ENCODE data around the gene TNS2.

TNS2 gene

DNA sequence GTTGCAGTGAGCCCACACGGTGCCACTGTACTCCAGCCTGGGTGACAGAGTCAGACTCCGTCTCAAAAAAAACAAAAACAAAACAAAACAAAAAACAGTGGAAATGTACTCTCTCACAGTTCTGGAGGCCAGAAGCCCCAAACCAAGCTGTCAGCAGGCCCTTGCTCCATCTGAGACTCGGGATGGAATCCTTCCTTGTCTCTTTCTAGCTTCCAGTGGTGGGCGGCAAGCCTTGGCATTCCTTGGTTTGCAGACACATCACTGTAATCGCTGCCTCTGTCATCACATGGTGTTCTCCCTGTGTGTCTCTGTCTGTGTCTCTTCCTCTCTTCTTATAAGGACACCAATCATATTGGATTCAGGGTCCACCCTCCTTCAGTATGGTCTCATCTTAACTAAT is 6.4 kb downstream of the TNS2 start:
- no peak for DNase-seq (ENCODE audit: low read depth, low spot score)

DNA sequence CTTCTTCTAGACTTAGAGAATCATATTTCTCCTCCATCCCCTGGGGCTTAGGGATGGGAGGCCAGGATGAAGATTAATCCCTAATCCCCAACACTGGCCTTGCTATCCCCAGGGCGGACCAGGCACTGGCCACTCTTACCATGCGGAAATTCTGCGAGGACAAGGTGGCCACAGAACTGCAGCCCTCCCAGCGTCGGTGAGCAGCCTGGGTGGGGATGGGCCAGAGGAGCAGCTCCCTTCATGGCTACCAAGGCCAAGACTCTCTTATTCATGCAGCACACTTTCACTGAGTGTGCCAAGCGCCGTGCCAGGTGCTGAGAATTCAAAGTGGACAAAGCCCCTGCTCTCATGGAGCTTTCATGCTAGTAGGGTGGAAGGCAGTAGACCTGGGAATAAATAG is 7.0 kb downstream of the TNS2 start:
- no peak for DNase-seq (ENCODE audit: low read depth, low spot score)

DNA sequence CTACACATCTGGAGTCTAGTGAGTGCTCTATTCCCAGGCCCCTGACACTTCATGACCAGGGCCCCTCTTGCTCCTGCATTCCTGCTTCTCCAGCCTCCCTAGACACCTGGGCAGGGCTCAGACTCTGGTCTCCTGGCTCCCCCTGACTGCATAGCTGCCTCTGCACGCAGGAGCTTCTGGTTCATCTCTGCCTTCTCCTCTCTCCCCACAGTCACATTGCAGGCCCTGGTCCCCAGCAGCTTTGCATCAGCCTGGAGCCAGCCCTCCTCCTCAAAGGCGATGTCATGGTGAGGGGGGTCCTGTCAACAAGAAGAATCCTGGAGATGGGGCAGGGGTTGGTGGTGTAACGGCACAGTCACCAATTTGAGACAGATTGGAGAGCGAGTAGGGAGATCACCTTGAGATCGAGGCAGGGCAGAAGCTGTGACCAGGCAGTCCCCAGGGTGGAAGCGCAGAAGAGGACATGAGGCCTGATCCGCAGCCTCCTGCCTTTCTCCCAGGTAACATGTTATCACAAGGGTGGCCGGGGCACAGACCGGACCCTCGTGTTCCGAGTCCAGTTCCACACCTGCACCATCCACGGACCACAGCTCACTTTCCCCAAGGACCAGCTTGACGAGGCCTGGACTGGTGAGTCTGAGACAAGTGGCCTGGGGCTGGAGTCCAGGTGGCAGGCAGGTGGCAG is 8.1 kb downstream of the TNS2 start:
- no peak for DNase-seq (ENCODE audit: low read depth, low spot score)

DNA sequence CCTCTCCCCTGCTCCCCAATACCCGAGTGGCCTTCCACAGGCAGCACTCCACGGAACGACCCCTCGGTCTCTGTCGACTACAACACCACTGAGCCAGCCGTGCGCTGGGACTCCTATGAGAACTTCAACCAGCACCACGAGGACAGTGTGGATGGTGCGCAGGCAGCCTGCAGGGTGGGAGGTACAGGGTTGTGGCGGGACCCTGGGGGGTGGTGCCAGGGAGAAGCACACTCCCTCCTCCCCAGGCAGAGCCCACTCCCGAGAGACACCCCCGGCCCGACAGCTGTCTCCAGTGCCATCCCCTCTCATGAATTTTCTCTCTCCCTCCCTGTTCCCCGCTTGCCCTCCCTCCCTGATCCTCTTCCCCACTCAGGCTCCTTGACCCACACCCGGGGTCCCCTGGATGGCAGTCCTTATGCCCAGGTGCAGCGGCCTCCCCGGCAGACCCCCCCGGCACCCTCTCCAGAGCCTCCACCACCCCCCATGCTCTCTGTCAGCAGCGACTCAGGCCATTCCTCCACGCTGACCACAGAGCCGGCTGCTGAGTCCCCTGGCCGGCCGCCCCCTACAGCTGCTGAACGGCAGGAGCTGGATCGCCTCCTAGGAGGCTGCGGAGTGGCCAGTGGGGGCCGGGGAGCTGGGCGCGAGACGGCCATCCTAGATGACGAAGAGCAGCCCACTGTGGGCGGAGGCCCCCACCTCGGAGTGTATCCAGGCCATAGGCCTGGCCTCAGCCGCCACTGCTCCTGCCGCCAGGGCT is 9.0 kb downstream of the TNS2 start:
- no peak for DNase-seq (ENCODE audit: low read depth, low spot score)

DNA sequence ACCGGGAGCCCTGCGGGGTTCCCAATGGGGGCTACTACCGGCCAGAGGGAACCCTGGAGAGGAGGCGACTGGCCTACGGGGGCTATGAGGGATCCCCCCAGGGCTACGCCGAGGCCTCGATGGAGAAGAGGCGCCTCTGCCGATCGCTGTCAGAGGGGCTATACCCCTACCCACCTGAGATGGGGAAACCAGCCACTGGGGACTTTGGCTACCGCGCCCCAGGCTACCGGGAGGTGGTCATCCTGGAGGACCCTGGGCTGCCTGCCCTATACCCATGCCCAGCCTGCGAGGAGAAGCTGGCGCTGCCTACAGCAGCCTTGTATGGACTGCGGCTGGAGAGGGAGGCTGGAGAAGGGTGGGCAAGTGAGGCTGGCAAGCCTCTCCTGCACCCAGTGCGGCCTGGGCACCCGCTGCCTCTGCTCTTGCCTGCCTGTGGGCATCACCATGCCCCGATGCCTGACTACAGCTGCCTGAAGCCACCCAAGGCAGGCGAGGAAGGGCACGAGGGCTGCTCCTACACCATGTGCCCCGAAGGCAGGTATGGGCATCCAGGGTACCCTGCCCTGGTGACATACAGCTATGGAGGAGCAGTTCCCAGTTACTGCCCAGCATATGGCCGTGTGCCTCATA is 9.7 kb downstream of the TNS2 start:
- DNase-seq (ENCODE audit: low read depth, low spot score) = no peak

DNA sequence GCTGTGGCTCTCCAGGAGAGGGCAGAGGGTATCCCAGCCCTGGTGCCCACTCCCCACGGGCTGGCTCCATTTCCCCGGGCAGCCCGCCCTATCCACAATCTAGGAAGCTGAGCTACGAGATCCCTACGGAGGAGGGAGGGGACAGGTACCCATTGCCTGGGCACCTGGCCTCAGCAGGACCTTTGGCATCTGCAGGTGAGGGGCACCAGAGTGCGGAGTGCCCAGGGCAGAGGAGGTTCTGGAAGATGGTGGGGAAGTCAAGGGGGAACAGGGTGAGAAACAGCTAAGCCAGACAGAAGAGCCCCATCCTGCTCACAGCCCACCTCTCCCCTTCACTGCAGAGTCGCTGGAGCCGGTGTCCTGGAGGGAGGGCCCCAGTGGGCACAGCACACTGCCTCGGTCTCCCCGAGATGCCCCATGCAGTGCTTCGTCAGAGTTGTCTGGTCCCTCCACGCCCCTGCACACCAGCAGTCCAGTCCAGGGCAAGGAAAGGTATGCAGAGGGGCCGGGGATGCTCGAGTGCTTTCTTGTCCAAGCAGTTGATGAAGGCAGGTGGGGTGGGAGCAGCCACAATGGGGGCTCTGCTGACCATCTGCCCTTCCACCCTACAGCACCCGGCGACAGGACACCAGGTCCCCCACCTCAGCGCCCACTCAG is 10.3 kb downstream of the TNS2 start:
- no peak for DNase-seq (ENCODE audit: low read depth, low spot score)

DNA sequence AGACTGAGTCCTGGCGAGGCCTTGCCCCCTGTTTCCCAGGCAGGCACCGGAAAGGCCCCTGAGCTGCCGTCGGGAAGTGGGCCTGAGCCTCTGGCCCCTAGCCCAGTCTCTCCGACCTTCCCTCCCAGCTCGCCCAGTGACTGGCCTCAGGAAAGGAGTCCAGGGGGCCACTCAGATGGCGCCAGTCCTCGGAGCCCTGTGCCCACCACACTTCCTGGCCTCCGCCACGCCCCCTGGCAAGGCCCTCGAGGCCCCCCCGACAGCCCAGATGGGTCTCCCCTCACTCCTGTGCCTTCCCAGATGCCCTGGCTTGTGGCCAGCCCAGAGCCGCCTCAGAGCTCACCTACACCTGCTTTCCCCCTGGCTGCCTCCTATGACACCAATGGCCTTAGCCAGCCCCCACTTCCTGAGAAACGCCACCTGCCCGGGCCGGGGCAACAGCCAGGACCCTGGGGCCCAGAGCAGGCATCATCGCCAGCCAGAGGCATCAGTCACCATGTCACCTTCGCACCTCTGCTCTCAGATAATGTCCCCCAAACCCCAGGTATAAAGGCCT is 10.9 kb downstream of the TNS2 start:
- DNase-seq (ENCODE audit: low read depth, low spot score) = no peak

DNA sequence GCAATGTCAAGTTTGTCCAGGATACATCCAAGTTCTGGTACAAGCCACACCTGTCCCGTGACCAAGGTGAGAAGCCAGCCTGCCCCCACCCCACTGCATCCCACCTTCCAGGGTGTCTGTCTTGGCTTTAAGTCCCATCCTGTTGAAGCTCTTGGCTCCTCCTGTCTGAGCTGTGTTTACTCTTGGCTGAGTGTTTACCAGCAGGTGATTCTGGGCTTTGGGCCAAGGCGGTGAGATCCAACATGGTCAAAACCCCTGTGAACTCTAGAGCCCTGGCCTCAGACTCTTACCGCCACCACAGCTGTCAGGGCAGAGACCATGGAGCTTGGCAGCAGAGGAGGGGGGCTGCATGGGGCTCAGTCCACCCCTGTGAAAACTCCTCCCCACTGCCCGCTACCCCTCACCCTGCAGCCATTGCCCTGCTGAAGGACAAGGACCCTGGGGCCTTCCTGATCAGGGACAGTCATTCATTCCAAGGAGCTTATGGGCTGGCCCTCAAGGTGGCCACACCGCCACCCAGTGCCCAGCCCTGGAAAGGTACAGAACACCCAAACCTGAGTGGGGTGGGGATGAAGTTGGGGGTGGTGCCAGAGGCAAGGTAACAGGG is 11.6 kb downstream of the TNS2 start:
- DNase-seq (ENCODE audit: low read depth, low spot score) = no peak

DNA sequence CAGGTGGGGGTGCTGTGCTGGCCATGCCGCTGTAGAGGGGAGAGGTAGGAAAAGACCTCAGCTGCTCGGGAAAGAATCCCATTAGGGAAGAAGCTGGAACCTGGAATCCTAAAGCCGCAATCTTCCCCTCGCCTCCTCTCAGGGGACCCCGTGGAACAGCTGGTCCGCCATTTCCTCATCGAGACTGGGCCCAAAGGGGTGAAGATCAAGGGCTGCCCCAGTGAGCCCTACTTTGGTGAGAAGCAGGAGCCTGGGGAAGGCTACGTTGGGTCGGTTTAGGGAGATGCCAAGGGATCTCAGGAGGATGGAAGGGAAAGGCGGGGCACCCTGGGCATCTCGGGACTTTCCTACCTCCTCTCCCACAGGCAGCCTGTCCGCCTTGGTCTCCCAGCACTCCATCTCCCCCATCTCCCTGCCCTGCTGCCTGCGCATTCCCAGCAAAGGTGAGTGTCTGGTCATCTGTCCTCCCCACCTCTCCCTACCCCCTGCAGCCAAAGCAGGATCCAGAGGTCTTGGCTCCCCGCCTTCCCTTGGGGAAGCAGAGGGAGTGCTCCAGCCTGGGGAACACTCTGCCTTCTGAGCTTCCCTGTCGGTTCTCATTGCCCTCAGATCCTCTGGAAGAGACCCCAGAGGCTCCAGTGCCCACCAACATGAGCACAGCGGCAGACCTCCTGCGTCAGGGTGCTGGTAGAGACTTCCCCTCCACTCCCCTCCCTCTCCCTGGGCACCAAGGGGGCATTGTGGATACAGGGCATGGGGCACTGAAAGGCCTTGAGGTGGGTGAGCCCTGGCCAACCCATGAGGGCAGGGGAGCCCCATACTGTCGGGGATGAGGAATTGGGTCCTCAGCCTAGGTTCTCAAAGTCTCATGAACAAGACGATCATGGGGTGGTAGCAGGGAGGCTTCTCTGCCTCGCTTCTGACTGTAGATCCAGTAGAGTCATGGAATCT is 12.4 kb downstream of the TNS2 start:
- DNase-seq (ENCODE audit: low read depth, low spot score) = no peak

DNA sequence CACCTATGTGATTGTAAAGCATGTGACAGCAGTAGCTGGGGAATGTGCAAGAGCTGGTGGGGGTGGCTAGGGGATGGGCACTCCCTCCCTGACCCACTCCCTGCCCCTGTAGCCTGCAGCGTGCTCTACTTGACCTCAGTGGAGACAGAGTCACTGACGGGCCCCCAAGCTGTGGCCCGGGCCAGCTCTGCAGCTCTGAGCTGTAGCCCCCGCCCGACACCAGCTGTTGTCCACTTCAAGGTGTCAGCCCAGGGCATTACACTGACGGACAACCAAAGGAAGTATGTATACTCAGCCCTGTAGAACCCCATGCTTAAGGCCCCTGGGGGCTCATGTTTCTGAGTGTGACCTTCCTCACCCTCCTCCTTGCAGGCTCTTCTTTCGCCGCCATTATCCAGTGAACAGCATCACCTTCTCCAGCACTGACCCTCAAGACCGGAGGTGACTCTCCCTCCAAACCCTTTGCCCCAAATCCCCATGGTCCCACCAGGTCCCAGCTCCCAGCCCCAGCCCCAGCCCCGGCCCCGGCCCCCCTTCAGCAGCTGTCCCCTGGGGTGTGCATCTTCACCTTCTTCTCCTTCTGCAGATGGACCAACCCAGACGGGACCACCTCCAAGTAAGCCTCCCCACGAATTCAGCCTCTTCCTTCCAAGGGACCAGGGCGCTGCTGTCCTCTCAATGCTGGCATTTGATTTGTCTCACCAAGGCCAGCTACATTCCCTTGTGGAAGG is 13.3 kb downstream of the TNS2 start:
- no peak for DNase-seq (ENCODE audit: low read depth, low spot score)

DNA sequence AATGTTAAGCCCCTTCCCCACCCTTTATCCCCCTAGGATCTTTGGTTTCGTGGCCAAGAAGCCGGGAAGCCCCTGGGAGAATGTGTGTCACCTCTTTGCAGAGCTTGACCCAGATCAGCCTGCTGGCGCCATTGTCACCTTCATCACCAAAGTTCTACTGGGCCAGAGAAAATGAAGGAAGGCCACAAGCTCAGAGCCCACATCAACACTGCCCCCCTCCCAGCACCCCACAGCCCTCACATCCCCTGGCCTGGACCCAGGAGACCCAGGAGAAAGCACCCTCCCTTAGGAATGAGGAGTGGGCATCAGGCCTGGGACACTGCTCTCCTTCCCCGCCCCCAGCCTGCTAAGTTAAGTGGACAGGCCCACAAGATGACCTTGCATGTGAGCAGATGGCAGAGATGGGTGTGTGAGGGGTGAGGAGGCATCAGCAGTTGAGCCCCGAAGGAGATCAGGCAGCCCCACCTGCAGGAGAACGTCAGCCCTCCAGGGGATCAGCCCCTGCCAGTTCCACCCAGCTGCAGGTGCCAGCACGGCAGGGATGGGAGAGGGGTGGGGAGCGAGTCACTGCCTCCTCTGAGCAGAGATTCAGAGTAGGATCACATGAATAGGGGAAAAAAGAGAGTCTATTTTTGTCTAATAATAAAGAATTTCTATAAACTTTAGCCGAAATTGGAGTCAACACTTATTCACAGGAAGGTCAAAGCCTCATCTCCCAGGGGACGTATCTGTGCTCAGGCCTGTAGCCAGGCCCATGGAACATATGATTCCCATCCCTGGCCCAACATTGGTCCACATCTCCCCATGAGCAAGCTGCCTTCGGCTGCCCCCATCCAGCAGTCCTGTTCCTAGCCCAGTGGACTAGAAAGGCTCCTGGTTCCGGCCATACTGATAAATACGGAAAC is 14.1 kb downstream of the TNS2 start:
- DNase-seq (ENCODE audit: low read depth, low spot score) = no peak

DNA sequence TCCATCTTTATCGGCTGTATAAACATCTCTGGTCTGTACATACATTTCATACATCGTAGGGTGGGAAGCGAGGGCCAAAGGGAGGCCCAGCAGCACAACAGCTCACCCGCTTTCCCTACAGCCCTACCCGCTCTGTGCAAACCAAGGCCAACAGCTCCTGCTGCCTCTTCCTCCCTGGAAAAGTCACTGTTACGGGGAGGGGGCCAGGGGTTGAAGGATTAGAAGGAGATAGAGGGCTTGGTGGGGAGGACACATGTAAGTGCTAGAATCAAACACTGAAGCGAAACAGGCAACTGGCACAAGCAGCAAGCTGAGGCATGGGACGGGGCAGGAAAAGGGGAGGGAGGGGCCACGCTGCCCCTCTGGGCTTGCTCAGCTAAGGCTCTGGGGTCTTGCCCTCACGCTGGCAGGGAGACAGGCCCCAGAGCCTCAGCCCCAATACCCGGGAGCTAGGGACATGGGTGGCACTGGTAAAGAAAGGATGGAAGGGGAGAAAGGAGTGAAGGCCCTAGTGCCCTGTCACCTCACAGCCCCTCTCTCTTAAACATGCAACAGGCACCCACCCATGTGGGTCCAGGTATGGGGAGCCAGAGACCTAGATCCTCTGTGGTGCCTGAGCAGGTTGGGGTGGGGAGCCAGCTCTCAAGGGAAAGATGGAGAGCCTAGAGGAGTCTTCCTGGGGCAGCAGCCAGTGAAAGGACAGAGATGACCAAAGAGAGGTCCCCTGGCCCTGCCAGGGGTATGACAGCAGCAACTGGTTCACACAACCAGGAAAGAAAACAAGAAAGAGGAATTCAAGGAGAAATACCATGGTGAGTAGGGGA is 15.0 kb downstream of the TNS2 start:
- no peak for DNase-seq (ENCODE audit: low read depth, low spot score)

DNA sequence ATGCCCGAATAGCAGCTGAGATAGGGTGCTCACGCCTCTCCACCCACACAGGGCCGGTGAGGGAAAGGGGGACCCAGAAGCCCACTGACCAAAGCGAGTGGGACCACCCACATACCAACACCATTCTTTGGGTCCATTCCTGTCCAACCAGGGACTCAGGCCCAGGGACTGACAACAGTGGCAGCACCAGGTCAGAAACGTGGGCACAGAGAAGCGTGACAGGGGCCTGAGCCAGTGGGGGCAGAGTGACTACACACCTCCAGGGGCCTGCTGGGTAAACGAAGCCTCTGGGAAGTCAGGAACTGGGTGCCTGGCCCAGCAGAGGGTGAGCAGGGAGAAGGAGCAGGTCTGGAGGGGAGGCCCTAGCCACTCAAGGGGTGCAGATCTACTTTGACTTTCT is 15.6 kb downstream of the TNS2 start:
- no peak for DNase-seq (ENCODE audit: low read depth, low spot score)

DNA sequence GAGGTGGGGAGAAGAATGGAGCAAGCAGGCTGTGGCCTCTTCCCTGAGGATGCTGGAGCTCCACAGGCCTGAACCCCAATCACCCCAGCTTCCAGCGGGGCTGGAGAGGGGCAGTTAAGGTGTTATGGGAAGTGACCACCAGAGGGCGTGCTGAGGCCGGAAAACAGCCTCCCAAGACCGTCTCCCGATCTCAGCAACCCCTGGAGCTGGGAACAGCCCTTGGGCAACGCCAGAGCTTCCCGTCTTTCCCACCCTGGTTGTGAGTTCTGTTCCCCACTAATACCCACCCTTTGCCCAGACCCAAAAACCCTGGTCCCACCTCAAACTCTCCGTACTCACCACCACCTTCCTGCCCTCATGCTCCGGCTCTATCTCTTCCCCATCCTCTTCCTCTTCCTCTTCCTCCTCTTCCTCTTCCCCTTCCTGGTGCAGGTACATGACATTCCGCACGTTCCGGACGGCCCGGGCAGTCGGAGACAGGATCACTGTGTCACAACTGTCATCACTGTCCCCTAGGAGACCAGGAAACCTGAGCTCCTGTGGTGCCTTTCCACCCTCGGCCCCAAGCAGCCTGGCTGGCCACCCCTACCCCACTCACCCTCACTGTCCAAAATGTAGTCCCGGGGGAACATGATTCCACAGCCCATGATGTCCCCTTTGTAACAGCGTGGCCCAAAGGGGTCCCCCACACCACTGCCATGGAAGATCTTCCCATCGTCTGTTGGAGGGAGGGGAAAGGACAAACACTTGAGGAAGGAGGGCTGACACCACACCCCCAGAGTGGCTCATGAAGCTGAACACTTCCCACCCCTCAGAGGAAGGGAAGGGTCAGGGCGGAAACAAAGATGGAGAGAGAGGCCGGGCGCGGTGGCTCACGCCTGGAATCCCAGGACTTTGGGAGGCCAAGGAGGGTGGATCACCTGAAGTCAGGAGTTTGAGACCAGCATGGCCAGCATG is 16.4 kb downstream of the TNS2 start:
- DNase-seq (ENCODE audit: low read depth, low spot score) = no peak

DNA sequence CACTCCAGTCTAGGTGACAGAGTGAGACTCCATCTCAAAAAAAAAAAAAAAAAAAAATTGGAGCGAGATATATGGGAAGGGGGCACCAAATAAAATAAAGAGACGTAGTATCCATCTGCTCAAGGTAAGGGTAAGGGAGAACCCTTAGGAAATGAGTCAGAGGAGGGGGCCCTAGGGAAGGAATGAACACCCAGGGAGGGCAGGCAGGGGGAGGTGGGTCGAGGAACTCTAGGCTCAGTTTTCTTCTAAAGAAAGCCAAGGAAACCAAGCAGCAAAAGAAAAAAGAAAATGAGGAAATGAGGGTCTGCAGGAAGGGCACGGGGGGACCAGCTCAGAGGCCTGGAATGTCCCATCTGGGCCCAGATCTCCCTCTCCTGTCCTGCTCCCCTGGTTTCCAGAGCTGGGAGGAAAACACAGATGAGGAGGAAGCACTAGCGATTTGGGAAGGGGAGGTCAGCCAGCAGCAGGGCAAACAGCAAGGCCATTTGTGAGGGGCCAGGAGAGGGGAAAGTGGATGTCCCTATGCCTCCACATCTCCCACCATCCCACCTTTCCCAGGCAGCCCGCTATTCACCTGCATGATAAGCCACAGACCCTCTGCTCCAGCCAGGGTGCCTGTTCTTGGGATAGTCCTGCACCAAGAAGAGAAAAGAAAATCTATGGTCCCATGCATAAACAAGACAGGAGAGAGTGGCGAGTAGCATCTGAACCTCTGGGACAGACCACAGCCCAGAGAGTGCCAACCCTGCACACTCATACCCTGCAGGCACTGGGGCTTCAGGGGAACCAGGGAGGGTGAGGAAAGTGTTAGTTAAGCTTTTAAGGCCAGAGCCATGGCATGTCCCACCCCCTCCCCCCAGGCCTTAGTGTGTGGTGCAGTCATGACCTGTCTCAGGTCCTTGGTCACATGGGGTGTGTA is 17.5 kb downstream of the TNS2 start:
- DNase-seq (ENCODE audit: low read depth, low spot score) = no peak
